ENCODE data around the gene IFNE.
"Not testable (repeated sequence)": the region's sequence is repeated elsewhere in the genome, so short reads cannot be mapped to it uniquely, and the experiment has no call there.

IFNE gene

GRCh38 chr9:21443849-21444625 is 38.1 kb downstream of the IFNE start:
- no peak overlapping the region for H3K4me3 ChIP-seq (ENCODE audit: low read depth, low read length)
- no peak for TF ChIP-seq CTCF (IDR thresholded peaks at IDR 0.05; ENCODE audit: borderline replicate concordance, insufficient read depth, low read depth, low read length)

- no peak for TF ChIP-seq CTCF (IDR thresholded peaks at IDR 0.05; ENCODE audit: borderline replicate concordance, insufficient read depth, low read depth, low read length)
These were observed 42.0 kb downstream of the IFNE start, which contains the start of gene IFNA1 for GRCh38 chr9:21440139-21440538. Gene IFNA1 (plus strand): TSS chr9:21440439. CDS start chr9:21440508, 69 bp downstream.

GRCh38 chr9:21435015-21435383 is 47.1 kb downstream of the IFNE start:
- H3K4me3 ChIP-seq (ENCODE audit: low read depth, low read length) = not testable (repeated sequence)

More at GRCh38 chr9:21440139-21440538, 42.0 kb downstream of the IFNE start, which contains the start of gene IFNA1:
- H3K4me3 ChIP-seq (ENCODE audit: low read depth, low read length) = no peak within 1 kb of the TSS

GRCh38 chr9:21434202-21435014 is 47.7 kb downstream of the IFNE start:
- TF ChIP-seq CTCF (IDR thresholded peaks at IDR 0.05; ENCODE audit: borderline replicate concordance, insufficient read depth, low read depth, low read length) = peak; percentile 50; the same call in 1 of the 2 replicates
- no peak overlapping the region for H3K4me3 ChIP-seq (ENCODE audit: low read depth, low read length)

GRCh38 chr9:21432672-21433425 is 49.3 kb downstream of the IFNE start:
- no peak for TF ChIP-seq CTCF (IDR thresholded peaks at IDR 0.05; ENCODE audit: borderline replicate concordance, insufficient read depth, low read depth, low read length)

More at GRCh38 chr9:21432672-21433425, 49.3 kb downstream of the IFNE start:
- no peak overlapping the region for H3K4me3 ChIP-seq (ENCODE audit: low read depth, low read length)

All from GM12875 (cell line).